Thyroid gland (tissue), 4 donors: ENCODE data around the gene NAA60. TPM values are rescaled to one million over a fixed set of nuclear protein-coding genes. Genes with fewer than 3 reads are reported as not detected.

Experiments used
- DNase-seq, 2 donors: peaks; one replicate each; pipeline ENCODE4 v3.0.0-alpha.2; 2019
- H3K27ac ChIP-seq, 3 donors: fragments of 200-600 bp; sonication (generic); 1 replicate in 2 of 3; 2 replicates in 1 of 3; pipeline ENCODE4 v1.5.1; 2016 to 2019; ENCODE audit warnings: mild to moderate bottlenecking in 1 of 3, moderate library complexity in 1 of 3
- H3K27me3 ChIP-seq: fragments of 200-600 bp; sonication (generic); one replicate; pipeline ENCODE4 v1.5.1; 2019
- H3K36me3 ChIP-seq, 2 donors: fragments of 200-600 bp; sonication (generic); one replicate each; pipeline ENCODE4 v1.5.1; 2016 to 2019
- H3K4me1 ChIP-seq, 2 donors: fragments of 200-600 bp; sonication (generic); one replicate each; pipeline ENCODE4 v1.5.1; 2017 to 2019
- H3K4me3 ChIP-seq, 3 donors: fragments of 200-600 bp; sonication (generic); replicated peaks in 1 of 3; 1 replicate in 2 of 3; 2 replicates in 1 of 3; pipeline ENCODE4 v1.5.1; 2016; ENCODE audit warnings: mild to moderate bottlenecking in 1 of 3
- H3K9me3 ChIP-seq: fragments of 200-600 bp; sonication (generic); one replicate; pipeline ENCODE4 v1.5.1; 2017
- CTCF ChIP-seq, 6 experiments: fragments of 200-600 bp in 3 of 6; fragments of 450-650 bp in 3 of 6; sonication (generic) in 3 of 6; IDR thresholded peaks; one replicate each; pipeline ENCODE4 v1.5.1; 2016 to 2019; ENCODE audit warnings: antibody characterized with exemption in 6 of 6, mild to moderate bottlenecking in 2 of 6, inconsistent platforms in 1 of 6, moderate library complexity in 1 of 6
- POLR2A ChIP-seq, 2 donors: fragments of 450-650 bp; IDR thresholded peaks; one replicate each; pipeline ENCODE4 v1.6.1; 2017; ENCODE audit warnings: antibody characterized with exemption in 2 of 2, mild to moderate bottlenecking in 2 of 2, moderate library complexity in 1 of 2
- WGBS, 2 donors: methylation state at CpG; one replicate each; pipeline ENCODE4 v1.1.5; 2017; 5-methylcytosine and 5-hydroxymethylcytosine counted together
- intact Hi-C: fragments of 100-400 bp; cut with DNase I; formaldehyde crosslinking; loops from one replicate; pipeline ENCODE4 v1.15.1; 2023
- total RNA-seq, 4 donors: library from RNA; depleted of rRNA; stranded (reverse); fragments of >200 nt; gene quantifications; one replicate each; pipeline ENCODE4 v1.2.3, GENCODE V29; 2016

The NAA60 gene
- total RNA-seq, 4 donors from 2014 or later, result 22.7 to 42.2 (median 31.0) TPM

- no peaks in the 10 kb centered on the region for H3K9me3 ChIP-seq
- no peak for DNase-seq
- H3K4me3 ChIP-seq, result peak overlapping the region; percentile 3 to 51 (median 6)
- H3K4me1 ChIP-seq, result peaks cover 6 to 7% of the 10 kb centered on the region in 2 donors
- no peaks in the 10 kb centered on the region for H3K36me3 ChIP-seq
- TF ChIP-seq POLR2A (IDR thresholded peaks at IDR 0.05), result no peak
- no peak for TF ChIP-seq CTCF (IDR thresholded peaks at IDR 0.05)
- intact Hi-C loops, result no loop called here
- no peaks in the 10 kb centered on the region for H3K27me3 ChIP-seq
- H3K27ac ChIP-seq, result no peak overlapping the region
- WGBS, 2 donors, result 43 to 60% methylated on average over 10 of the region's 10 CpGs
Observed at GRCh38 chr16:3444032-3444388, 530 bp downstream of the NAA60 start.

GRCh38 chr16:3454093-3454492, 10.6 kb downstream of the NAA60 start:
- H3K27ac ChIP-seq, result no peak overlapping the region
- H3K27me3 ChIP-seq, result no peaks in the 10 kb centered on the region
- 85 to 92% methylated on average over 5 of the region's 5 CpGs for WGBS, 2 donors
- no peaks in the 10 kb centered on the region for H3K36me3 ChIP-seq
- DNase-seq, result no peak
- TF ChIP-seq CTCF (IDR thresholded peaks at IDR 0.05), result no peak
- TF ChIP-seq POLR2A (IDR thresholded peaks at IDR 0.05), result no peak
- H3K4me3 ChIP-seq, result no peak overlapping the region
- no peaks in the 10 kb centered on the region for H3K9me3 ChIP-seq
- peaks cover 11 to 15% of the 10 kb centered on the region in 2 donors for H3K4me1 ChIP-seq
- intact Hi-C loops, result no loop called here

GRCh38 chr16:3454631-3455147, 11.2 kb downstream of the NAA60 start:
- TF ChIP-seq POLR2A (IDR thresholded peaks at IDR 0.05), result no peak
- TF ChIP-seq CTCF (IDR thresholded peaks at IDR 0.05), result no peak
- 88 to 92% methylated on average over 10 of the region's 10 CpGs for WGBS, 2 donors

GRCh38 chr16:3457434-3458252, 14.2 kb downstream of the NAA60 start:
- H3K27ac ChIP-seq, result peak overlapping the region; percentile 87 to 98 (median 91)
- H3K9me3 ChIP-seq, result no peaks in the 10 kb centered on the region
- peak overlapping the region; percentile 43 to 80 (median 53) for H3K4me3 ChIP-seq
- peaks cover 29 to 39% of the 10 kb centered on the region in 2 donors for H3K4me1 ChIP-seq
- DNase-seq, result peak; percentile 95 to 96
- no peaks in the 10 kb centered on the region for H3K36me3 ChIP-seq
- H3K27me3 ChIP-seq, result no peaks in the 10 kb centered on the region
- TF ChIP-seq POLR2A (IDR thresholded peaks at IDR 0.05) (peak in 1 of 2 donors; percentile 58), CTCF (IDR thresholded peaks at IDR 0.05) (peak in 3 of 6 experiments; percentile 45 to 58 (median 49))
- intact Hi-C loops, result no loop called here
- 1% methylated on average over 26 to 38 of the region's 83 CpGs for WGBS, 2 donors

More at GRCh38 chr16:3454631-3455147, 11.2 kb downstream of the NAA60 start:
- intact Hi-C loops, result no loop called here
- Histone ChIP-seq H3K4me3 (no peak overlapping the region), H3K27ac (no peak overlapping the region), H3K9me3 (no peaks in the 10 kb centered on the region), H3K27me3 (no peaks in the 10 kb centered on the region), H3K36me3 (no peaks in the 10 kb centered on the region), H3K4me1 (peaks cover 17 to 21% of the 10 kb centered on the region in 2 donors)
- DNase-seq, result no peak

GRCh38 chr16:3458278-3458851, 14.9 kb downstream of the NAA60 start:
- Histone ChIP-seq H3K9me3 (no peaks in the 10 kb centered on the region), H3K27ac (peak overlapping the region; percentile 87 to 98 (median 91)), H3K36me3 (no peaks in the 10 kb centered on the region), H3K4me1 (peaks cover 29 to 39% of the 10 kb centered on the region in 2 donors), H3K4me3 (peak overlapping the region; percentile 11 to 80 (median 53)), H3K27me3 (no peaks in the 10 kb centered on the region)
- DNase-seq, result peak; percentile 34 to 44
- intact Hi-C loops, result no loop called here
- WGBS, 2 donors, result 0% methylated on average over 5 to 12 of the region's 47 CpGs
- no peak for TF ChIP-seq POLR2A (IDR thresholded peaks at IDR 0.05)
- no peak for TF ChIP-seq CTCF (IDR thresholded peaks at IDR 0.05)
